ENCODE results near the gene CTNNA2.
"Not testable (repeated sequence)": the region's sequence is repeated elsewhere in the genome, so short reads cannot be mapped to it uniquely, and the experiment has no call there.

DNA sequence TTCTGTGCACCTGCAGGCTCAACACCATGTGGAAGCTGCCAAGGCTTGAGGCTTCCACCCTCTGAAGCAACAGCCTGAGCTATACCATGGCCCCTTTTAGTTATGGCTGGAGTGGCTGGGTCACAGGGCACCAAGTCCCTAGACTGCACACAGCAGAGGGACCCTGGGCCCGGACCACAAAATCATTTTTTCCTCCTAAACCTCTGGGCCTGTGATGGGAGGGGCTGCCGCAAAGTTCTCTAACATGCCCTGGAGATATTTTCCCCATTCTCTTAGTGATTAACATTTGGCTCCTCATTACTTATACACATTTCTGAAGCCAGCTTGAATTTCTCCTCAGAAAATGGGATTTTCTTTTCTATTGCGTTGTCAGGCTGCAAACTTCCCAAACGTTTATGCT, 691.1 kb downstream of the CTNNA2 start:
- not testable (repeated sequence) for TF ChIP-seq CTCF, POLR2A (IDR thresholded peaks at IDR 0.05)
